Keratinocyte (primary cell): ENCODE data around the gene TMPRSS3. TPM values are rescaled to one million over a fixed set of nuclear protein-coding genes. Genes with fewer than 3 reads are reported as not detected.

Experiments used
- DNase-seq: peaks from one replicate; pipeline ENCODE4 v3.0.0-alpha.2; 2011; ENCODE audit warnings: low read depth, missing footprints, low spot score
- FAIRE-seq: peaks from 2 replicates; lab custom pipeline; 2011; peaks lifted over from hg19 to GRCh38; lab: Jason Lieb, UNC
- H2AFZ ChIP-seq: 2 replicates; pipeline ENCODE4 v1.6.0; 2012; ENCODE audit warnings: low read length, control low read depth, inconsistent platforms; ENCODE audit not compliant: control insufficient read depth
- H3K27ac ChIP-seq: 2 replicates; pipeline ENCODE4 v1.5.1; 2011; ENCODE audit warnings: low read length; ENCODE audit not compliant: control insufficient read depth, insufficient read depth
- H3K27me3 ChIP-seq: 3 replicates; pipeline ENCODE4 v1.6.0; 2011; ENCODE audit warnings: low read length; ENCODE audit not compliant: control insufficient read depth, insufficient read depth; ENCODE audit errors: extremely low read depth
- H3K36me3 ChIP-seq, 2 experiments: 2 replicates in 1 of 2; 3 replicates in 1 of 2; pipeline ENCODE4 v1.5.1; 2011; ENCODE audit warnings: low read length in 2 of 2, mild to moderate bottlenecking in 1 of 2; ENCODE audit not compliant: control insufficient read depth in 2 of 2, insufficient read depth in 2 of 2; ENCODE audit errors: extremely low read depth in 1 of 2
- H3K4me1 ChIP-seq: 3 replicates; pipeline ENCODE4 v1.5.1; 2011; ENCODE audit warnings: low read length; ENCODE audit not compliant: control insufficient read depth, insufficient read depth; ENCODE audit errors: extremely low read depth
- H3K4me2 ChIP-seq: 3 replicates; pipeline ENCODE4 v1.6.0; 2011; ENCODE audit warnings: low read depth, low read length; ENCODE audit not compliant: control insufficient read depth, insufficient read depth; ENCODE audit errors: extremely low read depth
- H3K4me3 ChIP-seq, 3 experiments: fragments of 200-600 bp in 1 of 3; sonication (generic) in 1 of 3; 2 replicates in 2 of 3; 3 replicates in 1 of 3; pipeline ENCODE4 v1.5.1; 2011 to 2016; ENCODE audit warnings: low read length in 3 of 3, mild to moderate bottlenecking in 3 of 3, control low read depth in 2 of 3, inconsistent platforms in 1 of 3, low read depth in 1 of 3, mixed read lengths in 1 of 3, mixed run types in 1 of 3, moderate library complexity in 1 of 3; ENCODE audit not compliant: control insufficient read depth in 2 of 3, insufficient read depth in 2 of 3; ENCODE audit errors: extremely low read depth in 1 of 3
- H3K79me2 ChIP-seq: 2 replicates; pipeline ENCODE4 v1.6.0; 2012; ENCODE audit warnings: low read length; ENCODE audit not compliant: control insufficient read depth, insufficient read depth
- H3K9ac ChIP-seq: 3 replicates; pipeline ENCODE4 v1.6.0; 2011; ENCODE audit warnings: low read length; ENCODE audit not compliant: control insufficient read depth, insufficient read depth; ENCODE audit errors: extremely low read depth
- H3K9me1 ChIP-seq: 3 replicates; pipeline ENCODE4 v1.6.0; 2011; ENCODE audit warnings: low read length; ENCODE audit not compliant: control insufficient read depth, insufficient read depth; ENCODE audit errors: extremely low read depth
- H3K9me3 ChIP-seq: 2 replicates; pipeline ENCODE4 v1.5.1; 2012; ENCODE audit warnings: low read depth, low read length; ENCODE audit not compliant: control insufficient read depth
- H4K20me1 ChIP-seq: 3 replicates; pipeline ENCODE4 v1.6.0; 2011; ENCODE audit warnings: low read length; ENCODE audit not compliant: control insufficient read depth, insufficient read depth; ENCODE audit errors: extremely low read depth
- CTCF ChIP-seq, 3 experiments: IDR thresholded peaks in 1 of 3; conservative IDR thresholded peaks in 1 of 3; optimal IDR thresholded peaks in 1 of 3; 2 replicates in 2 of 3; 3 replicates in 1 of 3; pipeline versions ENCODE3 to v1.5.1; 2011; ENCODE audit warnings: low read length in 3 of 3, mild to moderate bottlenecking in 3 of 3, moderate library complexity in 2 of 3, control low read depth in 1 of 3, inconsistent platforms in 1 of 3; ENCODE audit not compliant: insufficient read depth in 2 of 3; ENCODE audit errors: extremely low read depth in 1 of 3
- EZH2 ChIP-seq: IDR thresholded peaks from one replicate; pipeline ENCODE4 v1.6.1; 2012; ENCODE audit warnings: inconsistent platforms, mild to moderate bottlenecking, low read length, moderate library complexity
- dilution Hi-C: fragments of 300-500 bp; cut with MboI; formaldehyde crosslinking; loops from one replicate; pipeline ENCODE4 v1.7.0; 2020; ENCODE audit warnings: low sequenced_read_pairs; ENCODE audit not compliant: extremely low pct_ligation_motif_present
- polyA plus RNA-seq, 5 experiments: library from polyadenylated mRNA; depleted of rRNA in 3 of 5; stranded (reverse) in 3 of 5; stranded (forward) in 1 of 5; unstranded in 1 of 5; fragments of >200 nt; gene quantifications; 1 replicate in 1 of 5; 2 replicates in 3 of 5; 3 replicates in 1 of 5; pipeline versions ENCODE4 v1.2.1 to v1.2.3, GENCODE V29; 2011 to 2012; ENCODE audit warnings: missing spikeins in 2 of 5, low read depth in 1 of 5, low replicate concordance in 1 of 5

TMPRSS3 gene
- polyA plus RNA-seq, 1 donor (not counting 4 experiments of a cell fraction or from before 2014, with no cell fraction given), result not detected

GRCh38 chr21:42436914-42437313, 41.1 kb upstream of the TMPRSS3 start:
- Histone ChIP-seq H3K9me3 (no peaks in the 10 kb centered on the region), H3K4me2 (no peak overlapping the region), H3K27me3 (peaks cover 10% of the 10 kb centered on the region), H3K27ac (no peak overlapping the region), H3K79me2 (no peaks in the 10 kb centered on the region), H2AFZ (no peak overlapping the region), H3K36me3 (no peaks in the 10 kb centered on the region), H3K9ac (no peak overlapping the region), H4K20me1 (no peaks in the 10 kb centered on the region), H3K9me1 (no peaks in the 10 kb centered on the region), H3K4me1 (peaks cover 4% of the 10 kb centered on the region), H3K4me3 (no peak overlapping the region)
- FAIRE-seq (no peak), DNase-seq (no peak)
- dilution Hi-C loops, result no loop called here
- no peak for TF ChIP-seq EZH2
- no peak for TF ChIP-seq CTCF (optimal IDR thresholded peaks at IDR 0.05 in 1 of 3, IDR thresholded peaks at IDR 0.05 in 1 of 3, conservative IDR thresholded peaks at IDR 0.05 in 1 of 3; ENCODE audit: extremely low read depth in 1 of 3, insufficient read depth in 2 of 3, low read length in 3 of 3)

- Histone ChIP-seq H3K4me3 (no peak overlapping the region), H3K27ac (no peak overlapping the region), H3K79me2 (no peaks in the 10 kb centered on the region), H3K9ac (no peak overlapping the region), H3K36me3 (no peaks in the 10 kb centered on the region), H2AFZ (no peak overlapping the region), H3K4me2 (no peak overlapping the region), H3K9me1 (no peaks in the 10 kb centered on the region), H4K20me1 (no peaks in the 10 kb centered on the region), H3K27me3 (peaks cover 10% of the 10 kb centered on the region), H3K9me3 (no peaks in the 10 kb centered on the region), H3K4me1 (peaks cover 4% of the 10 kb centered on the region)
- FAIRE-seq, result no peak
- no peak for DNase-seq
- TF ChIP-seq EZH2 (no peak), CTCF (optimal IDR thresholded peaks at IDR 0.05 in 1 of 3, IDR thresholded peaks at IDR 0.05 in 1 of 3, conservative IDR thresholded peaks at IDR 0.05 in 1 of 3; ENCODE audit: extremely low read depth in 1 of 3, insufficient read depth in 2 of 3, low read length in 3 of 3) (no peak)
- dilution Hi-C loops, result no loop called here
Measured at GRCh38 chr21:42435833-42436232, 40.0 kb upstream of the TMPRSS3 start.
